Measurements from ENCODE around the gene PACC1. TPM values are rescaled to one million over a fixed set of nuclear protein-coding genes. Genes with fewer than 3 reads are reported as not detected.

PACC1 gene
- polyA plus RNA-seq, 3 donors = 11.5 to 13.2 (median 12.5) TPM

- DNase-seq (ENCODE audit: low read depth in 3 of 3, low spot score in 2 of 3) = no peak
Measured at GRCh38 chr1:212440419-212440818, 25.7 kb upstream of the PACC1 start.

GRCh38 chr1:212438831-212439237 is 24.1 kb upstream of the PACC1 start:
- no peak for DNase-seq (ENCODE audit: low read depth in 3 of 3, low spot score in 2 of 3)

DNA sequence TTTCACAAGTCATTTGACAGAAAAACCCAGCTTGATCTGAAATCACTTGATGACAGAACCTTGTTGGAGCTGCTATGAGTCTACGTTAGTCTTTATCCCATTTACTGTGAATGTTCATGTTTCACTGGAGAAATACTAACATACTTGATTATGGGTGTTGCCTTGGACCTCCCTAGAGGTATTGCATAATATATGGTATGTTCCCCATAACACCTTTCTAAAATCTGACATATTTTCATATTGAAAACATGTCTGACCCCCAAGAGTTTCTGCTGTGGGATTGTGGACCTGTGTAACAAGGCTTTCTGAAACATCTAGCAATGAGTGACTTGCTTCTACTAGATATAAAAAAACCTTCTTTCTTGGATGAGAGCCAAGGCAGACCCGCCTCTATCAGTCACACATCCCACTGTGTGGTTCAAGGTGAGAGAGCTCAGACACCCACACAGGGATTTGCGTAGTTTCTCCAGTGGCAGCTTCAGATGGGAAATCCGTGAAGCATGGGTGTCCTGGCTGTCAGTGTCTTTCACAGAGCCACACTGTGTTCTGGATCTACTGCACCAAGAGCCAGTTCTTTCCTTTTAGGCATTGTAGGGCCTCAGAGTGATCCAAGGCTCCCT is 22.6 kb upstream of the PACC1 start:
- no peak for DNase-seq (ENCODE audit: low read depth in 3 of 3, low spot score in 2 of 3)

DNA sequence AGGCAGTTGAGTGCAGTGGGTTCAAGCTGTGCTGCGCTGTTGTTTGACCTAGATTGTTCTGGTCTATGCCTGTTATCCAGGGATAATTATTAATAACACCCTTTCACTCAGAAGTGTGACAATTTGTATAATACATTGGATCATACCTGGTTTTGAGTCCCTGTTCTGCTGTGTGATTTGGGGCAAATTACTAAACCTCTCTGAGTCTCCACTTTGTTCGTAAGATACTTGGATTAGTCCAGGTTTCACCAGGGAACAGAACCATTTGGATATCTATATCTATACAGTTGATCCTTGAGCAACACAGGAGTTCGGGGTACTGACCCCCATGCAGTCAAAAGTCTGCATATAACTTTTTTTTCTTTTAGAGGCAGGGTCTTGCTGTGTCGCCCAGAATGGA is 20.3 kb upstream of the PACC1 start:
- DNase-seq (ENCODE audit: low read depth in 3 of 3, low spot score in 2 of 3) = no peak

DNA sequence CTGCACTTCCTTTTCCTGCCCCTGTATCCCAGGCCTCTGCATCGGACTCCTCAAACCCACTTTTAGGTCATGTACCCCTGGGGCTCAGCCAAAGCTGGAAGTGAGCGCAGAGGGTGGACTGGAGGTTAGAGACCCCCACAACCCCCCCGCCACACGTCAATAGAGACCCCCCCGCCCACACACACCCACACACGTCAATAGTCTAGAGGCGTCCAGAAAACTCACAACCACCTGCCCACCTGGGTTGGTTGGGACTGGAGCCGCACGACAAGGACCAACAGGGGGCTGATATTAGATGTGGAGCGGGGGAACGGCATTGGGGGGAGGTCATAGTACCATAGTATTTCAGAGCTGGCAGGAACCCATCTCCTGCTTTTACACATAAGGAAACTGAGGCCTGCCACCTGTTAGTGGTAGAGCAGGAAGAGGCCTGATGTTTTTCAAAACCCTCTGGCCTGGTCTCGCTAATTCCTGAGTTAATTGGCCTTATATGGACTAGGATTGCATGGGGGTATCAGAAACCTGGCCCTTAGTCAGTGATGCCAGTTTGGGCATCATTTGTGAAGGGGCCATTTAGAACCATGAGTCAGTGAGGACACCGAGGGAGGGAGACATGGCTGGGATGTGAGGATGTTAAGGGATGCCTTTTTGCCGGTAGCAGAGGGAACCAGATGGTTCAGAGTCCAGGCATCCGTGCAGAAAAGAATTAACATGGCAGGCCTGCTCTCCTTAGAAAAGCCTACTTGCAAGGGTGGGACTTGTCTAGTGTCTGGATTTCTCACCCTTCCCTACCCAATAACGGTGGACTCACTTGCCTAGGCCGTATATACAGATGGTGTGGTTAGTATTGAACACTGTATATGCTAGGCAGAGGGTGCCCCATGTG is 19.1 kb upstream of the PACC1 start:
- DNase-seq (ENCODE audit: low read depth in 3 of 3, low spot score in 2 of 3) = no peak

DNA sequence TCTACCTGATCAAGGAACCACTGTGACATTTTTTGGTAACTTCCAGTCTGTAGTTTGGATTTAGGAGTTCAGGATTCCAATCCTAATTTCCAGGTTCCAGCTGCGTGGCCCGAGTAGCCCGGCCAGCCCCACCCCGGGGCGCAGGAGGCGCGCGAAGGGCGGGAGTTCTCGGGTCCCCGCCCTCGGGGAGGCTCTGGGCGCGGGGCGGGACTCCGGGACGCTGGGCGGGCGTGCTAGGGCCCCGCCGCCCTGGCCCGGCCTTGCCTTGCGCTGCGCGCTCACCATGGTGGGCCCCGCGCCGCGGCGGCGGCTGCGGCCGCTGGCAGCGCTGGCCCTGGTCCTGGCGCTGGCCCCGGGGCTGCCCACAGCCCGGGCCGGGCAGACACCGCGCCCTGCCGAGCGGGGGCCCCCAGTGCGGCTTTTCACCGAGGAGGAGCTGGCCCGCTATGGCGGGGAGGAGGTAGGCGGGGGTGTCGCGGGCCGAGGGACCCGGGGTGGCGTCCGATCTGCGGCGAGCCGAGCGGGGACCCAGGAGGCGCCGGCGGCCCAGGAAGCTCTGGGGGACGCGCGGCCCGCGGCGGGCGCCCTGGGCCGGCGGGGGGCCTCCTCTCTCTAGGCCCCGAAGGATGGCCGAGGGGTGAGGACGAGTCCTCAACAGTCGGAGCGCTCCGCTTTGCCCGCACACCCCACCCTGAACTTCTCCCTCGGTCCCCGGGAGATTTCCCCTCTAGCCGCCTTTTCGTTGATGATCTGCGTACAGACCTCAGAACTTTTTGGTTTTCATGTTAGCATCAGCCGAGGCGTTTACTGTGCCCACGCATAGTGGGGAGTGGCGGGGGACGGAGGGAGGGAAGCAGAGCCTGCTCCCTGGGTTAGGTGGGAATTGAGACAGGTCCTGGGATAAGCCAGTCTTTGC is 18.2 kb upstream of the PACC1 start, which contains the start of gene NENF:
TSS of gene NENF (plus strand) at position 260 of the 916 bp plus-strand sequence. CDS start at position 284, 24 bp downstream.
- DNase-seq (ENCODE audit: low read depth in 3 of 3, low spot score in 2 of 3) = peak in 1 of 3 donors; percentile 47

GRCh38 chr1:212432272-212432660 is 17.6 kb upstream of the PACC1 start:
- DNase-seq (ENCODE audit: low read depth in 3 of 3, low spot score in 2 of 3) = no peak

- DNase-seq (ENCODE audit: low read depth in 3 of 3, low spot score in 2 of 3) = no peak
Measured at GRCh38 chr1:212431644-212432043, 17.0 kb upstream of the PACC1 start.

DNA sequence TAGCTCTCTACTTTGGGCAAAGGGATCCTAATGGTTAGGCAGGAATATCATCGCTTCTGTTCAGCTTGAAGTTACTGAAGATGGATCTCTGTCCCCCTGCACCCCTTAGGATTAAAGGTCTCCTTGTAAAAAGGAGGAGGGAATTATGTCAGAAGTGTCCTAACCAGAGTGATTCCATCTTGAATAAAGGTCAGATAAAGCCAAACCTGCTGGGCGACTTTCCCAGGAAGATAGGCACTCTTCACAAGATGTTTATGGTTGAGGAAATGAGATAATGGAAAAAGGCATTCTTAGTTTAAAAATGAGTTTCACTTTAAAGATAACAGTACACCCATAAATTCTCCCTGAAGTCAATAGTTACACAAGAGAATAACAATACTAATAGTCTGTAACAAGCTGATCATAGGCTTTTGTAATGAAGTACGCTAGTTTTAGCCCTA is 16.3 kb upstream of the PACC1 start:
- DNase-seq (ENCODE audit: low read depth in 3 of 3, low spot score in 2 of 3) = no peak

- no peak for DNase-seq (ENCODE audit: low read depth in 3 of 3, low spot score in 2 of 3)
Measured at GRCh38 chr1:212430416-212430815, 15.7 kb upstream of the PACC1 start.

DNA sequence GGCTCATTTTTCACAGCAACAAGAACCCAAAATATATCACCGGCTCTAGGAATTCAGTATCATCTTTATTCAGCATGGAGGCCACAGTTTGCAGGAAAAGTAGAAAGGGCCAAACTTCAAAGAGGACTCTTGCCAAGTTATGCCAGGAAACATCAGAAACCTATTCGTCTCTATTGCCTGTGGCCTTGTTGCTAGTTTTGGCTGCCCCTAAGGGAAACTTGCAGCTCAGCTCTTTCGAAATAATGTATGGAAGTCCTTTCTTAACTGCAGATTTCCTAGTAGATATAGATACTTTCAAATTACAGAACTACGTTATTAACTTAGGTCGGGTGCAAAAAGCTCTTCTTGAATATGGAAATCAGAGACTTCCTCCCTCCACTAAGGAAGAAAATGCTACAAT is 13.8 kb upstream of the PACC1 start:
- DNase-seq (ENCODE audit: low read depth in 3 of 3, low spot score in 2 of 3) = no peak

DNA sequence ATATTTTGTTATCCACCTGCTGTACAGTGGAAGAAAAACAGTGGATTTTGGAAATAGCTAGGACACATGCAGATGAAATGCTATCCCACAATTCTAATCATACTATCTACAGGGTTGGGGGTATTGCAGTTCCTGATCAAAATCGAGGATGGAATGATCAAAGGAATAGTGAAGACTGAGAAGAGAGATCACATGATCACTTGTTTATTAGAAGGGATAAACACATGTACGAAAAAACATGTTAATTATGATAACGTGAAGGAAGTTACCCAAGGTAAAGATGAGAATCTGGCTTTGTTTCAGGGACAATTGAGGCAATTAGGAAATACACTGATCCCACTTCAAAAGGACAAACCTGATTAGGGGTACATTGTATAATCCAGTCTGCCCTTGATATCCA is 9.2 kb upstream of the PACC1 start:
- DNase-seq (ENCODE audit: low read depth in 3 of 3, low spot score in 2 of 3) = no peak

GRCh38 chr1:212421165-212421564 is 6.5 kb upstream of the PACC1 start:
- no peak for DNase-seq (ENCODE audit: low read depth in 3 of 3, low spot score in 2 of 3)

GRCh38 chr1:212415107-212415841 is 588 bp upstream of the PACC1 start:
- DNase-seq (ENCODE audit: low read depth in 3 of 3, low spot score in 2 of 3) = no peak

DNA sequence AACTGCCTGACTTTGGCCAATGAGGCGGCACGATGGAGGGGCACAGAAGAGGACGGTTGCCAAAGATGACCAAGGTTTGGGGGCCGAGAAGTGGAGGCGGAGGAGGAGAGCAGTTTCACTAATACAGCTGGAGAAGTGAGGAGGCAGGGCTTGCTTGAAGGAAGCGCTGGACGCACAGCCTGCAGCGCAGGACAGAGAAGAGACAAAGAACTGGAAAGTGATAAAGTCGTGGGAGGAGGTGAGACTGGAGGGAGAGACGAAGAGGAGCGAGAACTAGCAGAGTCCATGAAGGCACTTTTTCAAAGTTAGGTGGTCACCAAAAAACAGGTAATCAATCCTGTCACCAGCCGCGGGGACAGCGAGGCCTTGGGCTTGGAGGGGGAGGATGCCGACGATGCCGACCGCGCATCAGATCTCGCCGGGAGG is 771 bp downstream of the PACC1 start:
- no peak for DNase-seq (ENCODE audit: low read depth in 3 of 3, low spot score in 2 of 3)

DNA sequence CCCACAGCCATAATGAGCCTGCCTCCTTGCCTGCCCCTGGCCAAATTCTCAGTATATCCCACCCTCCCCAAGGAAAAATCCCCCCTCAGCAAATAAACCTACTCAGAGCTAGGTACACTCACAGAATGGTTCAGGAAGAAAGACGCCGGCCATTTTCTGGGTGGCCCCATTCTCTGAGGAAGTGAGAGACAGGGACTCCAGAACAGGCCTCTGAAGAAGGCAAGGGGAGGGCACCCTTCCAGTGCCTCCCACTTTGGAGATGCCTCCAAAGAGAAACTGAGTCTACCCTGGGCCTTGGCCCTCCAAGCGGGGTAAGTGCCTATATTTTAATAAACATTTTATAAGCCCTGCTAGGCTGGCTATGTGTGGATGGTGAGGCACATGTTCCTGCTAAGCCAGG is 2.3 kb downstream of the PACC1 start:
- DNase-seq (ENCODE audit: low read depth in 3 of 3, low spot score in 2 of 3) = no peak

DNA sequence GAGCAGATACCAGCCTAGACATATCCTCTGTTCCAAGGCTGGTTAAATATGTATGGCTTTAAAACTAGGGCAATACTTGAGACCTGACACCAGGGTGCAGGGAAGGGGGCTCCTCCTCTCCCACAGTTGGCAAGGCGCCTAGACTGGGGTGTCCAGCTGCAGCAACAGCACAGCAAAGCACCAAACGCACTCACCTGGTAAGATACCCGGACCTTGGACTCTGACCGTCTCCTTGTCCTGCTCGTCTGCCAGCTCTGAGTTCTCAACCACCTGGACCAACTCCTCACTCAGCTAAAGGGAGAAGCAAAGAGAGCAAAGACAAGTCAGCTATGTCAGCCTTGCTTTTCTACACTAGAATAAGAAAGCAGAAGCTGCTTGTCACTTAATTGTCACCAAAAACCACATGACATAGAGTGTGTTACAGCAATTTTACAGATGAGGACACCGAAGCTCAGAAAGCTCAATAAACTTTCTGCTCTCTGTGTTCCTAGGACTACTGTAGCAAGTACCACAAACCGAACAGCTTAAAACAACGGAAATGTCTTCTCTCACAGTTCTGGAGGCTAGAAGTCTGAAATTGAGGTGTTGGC is 4.4 kb downstream of the PACC1 start:
- no peak for DNase-seq (ENCODE audit: low read depth in 3 of 3, low spot score in 2 of 3)

GRCh38 chr1:212402666-212403321 is 11.9 kb downstream of the PACC1 start:
- DNase-seq (ENCODE audit: low read depth in 3 of 3, low spot score in 2 of 3) = no peak

DNA sequence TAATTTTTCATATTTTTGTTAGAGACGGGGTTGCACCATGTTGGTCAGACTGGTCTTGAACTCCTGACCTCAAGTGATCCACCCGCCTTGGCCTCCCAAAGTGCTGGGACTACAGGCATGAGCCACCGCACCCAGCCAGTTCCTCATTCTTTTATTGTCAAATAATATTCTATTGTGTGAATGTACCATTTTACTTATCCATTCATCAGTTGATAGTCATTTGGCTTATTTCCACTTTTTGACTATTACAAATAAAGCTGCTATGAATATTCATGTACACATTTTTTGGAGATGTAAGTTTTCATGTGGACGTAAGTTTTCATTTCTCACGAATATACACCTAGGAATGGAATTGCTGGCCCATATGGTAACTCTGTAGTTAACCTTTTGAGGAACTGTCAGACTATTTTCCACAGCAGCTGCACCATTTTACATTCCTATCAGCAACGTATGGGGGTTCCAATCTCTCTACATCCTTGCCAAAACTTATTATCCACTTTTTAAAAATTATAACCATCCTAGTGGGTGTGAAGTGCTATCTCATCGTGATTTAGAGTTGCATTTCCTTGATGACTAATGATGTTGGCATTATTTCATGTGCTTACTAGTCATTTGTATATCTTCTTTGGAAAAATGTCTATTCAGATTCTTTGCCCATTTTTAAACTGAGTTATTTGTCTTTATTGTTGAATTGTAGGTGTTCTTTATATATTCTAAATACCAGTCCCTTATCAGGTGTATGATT is 12.7 kb downstream of the PACC1 start:
- no peak for DNase-seq (ENCODE audit: low read depth in 3 of 3, low spot score in 2 of 3)
